ENCODE results near the gene SIN3B. TPM values are rescaled to one million over a fixed set of nuclear protein-coding genes. Genes with fewer than 3 reads are reported as not detected.
A peak's percentile ranks its signal among the peaks of the same experiment; 100 is the strongest.

SIN3B gene
- total RNA-seq, 6 donors from 2014 or later = 38.2 to 385 (median 63.5) TPM

- ATAC-seq (ENCODE audit: low FRiP score in 2 of 2) = no peak
- H3K27me3 ChIP-seq = no peaks in the 10 kb centered on the region
Observed at GRCh38 chr19:16837035-16837362, 7.8 kb downstream of the SIN3B start.

DNA sequence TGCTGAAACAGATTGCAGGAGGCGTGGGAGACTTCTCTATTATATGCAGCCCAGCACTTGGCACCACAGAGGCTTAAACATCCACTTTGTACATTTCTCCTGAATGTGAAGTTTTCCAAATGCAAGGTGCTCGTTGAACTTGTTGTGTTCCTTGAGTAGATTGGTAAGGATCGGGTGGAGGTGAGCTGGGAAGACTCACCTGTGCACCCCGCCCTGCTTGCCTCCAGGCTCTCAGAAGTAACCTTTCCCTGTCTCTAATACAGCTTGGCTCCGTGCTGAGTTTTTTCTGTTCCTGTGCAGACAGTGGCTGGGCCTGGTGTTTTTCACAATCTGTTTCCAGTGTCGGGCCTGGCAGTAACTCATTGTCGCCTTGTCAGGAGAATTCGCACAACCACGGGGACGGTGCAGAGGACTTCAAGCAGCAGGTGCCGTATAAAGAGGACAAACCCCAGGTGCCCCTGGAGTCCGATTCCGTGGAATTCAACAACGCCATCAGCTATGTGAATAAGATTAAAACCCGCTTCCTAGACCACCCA lies 12.3 kb downstream of the SIN3B start:
- Histone ChIP-seq H3K27me3 (no peaks in the 10 kb centered on the region), H3K4me1 (peaks cover 0 to 5% (median 0%) of the 10 kb centered on the region in 4 donors), H3K9me3 (no peaks in the 10 kb centered on the region), H3K27ac (no peak overlapping the region), H3K36me3 (peaks cover 10 to 97% (median 70%) of the 10 kb centered on the region in 4 donors), H3K4me3 (no peak overlapping the region)
- TF ChIP-seq, protein P1, sequence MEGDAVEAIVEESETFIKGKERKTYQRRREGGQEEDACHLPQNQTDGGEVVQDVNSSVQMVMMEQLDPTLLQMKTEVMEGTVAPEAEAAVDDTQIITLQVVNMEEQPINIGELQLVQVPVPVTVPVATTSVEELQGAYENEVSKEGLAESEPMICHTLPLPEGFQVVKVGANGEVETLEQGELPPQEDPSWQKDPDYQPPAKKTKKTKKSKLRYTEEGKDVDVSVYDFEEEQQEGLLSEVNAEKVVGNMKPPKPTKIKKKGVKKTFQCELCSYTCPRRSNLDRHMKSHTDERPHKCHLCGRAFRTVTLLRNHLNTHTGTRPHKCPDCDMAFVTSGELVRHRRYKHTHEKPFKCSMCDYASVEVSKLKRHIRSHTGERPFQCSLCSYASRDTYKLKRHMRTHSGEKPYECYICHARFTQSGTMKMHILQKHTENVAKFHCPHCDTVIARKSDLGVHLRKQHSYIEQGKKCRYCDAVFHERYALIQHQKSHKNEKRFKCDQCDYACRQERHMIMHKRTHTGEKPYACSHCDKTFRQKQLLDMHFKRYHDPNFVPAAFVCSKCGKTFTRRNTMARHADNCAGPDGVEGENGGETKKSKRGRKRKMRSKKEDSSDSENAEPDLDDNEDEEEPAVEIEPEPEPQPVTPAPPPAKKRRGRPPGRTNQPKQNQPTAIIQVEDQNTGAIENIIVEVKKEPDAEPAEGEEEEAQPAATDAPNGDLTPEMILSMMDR (IDR thresholded peaks at IDR 0.05) = no peak
- TF ChIP-seq EP300 (IDR thresholded peaks at IDR 0.05) (no peak), POLR2AphosphoS5 (IDR thresholded peaks at IDR 0.05) (no peak), POLR2A (IDR thresholded peaks at IDR 0.05) (no peak)
- ATAC-seq (ENCODE audit: low FRiP score in 2 of 2) (no peak), DNase-seq (no peak)
- WGBS, 2 donors = 88 to 93% methylated on average over 15 of the region's 15 CpGs

More at GRCh38 chr19:16837035-16837362, 7.8 kb downstream of the SIN3B start:
- no peak for DNase-seq
- Histone ChIP-seq H3K36me3 (peaks cover 0 to 96% (median 70%) of the 10 kb centered on the region in 4 donors), H3K4me3 (no peak overlapping the region), H3K27ac (peak overlapping the region in 1 of 4 donors; percentile 41), H3K4me1 (peaks cover 0 to 16% (median 4%) of the 10 kb centered on the region in 4 donors), H3K9me3 (no peaks in the 10 kb centered on the region)
- 85 to 92% methylated on average over 4 of the region's 4 CpGs for WGBS, 2 donors
- TF ChIP-seq, protein P1 (IDR thresholded peaks at IDR 0.05) = no peak
- TF ChIP-seq EP300 (IDR thresholded peaks at IDR 0.05) (no peak), POLR2AphosphoS5 (IDR thresholded peaks at IDR 0.05) (no peak), POLR2A (IDR thresholded peaks at IDR 0.05) (no peak)

- Histone ChIP-seq H3K36me3 (peaks cover 29 to 100% (median 75%) of the 10 kb centered on the region in 4 donors), H3K9me3 (no peaks in the 10 kb centered on the region), H3K27me3 (no peaks in the 10 kb centered on the region), H3K27ac (peak overlapping the region in 2 of 4 donors; percentile 28 to 64), H3K4me1 (peaks cover 0 to 9% (median 6%) of the 10 kb centered on the region in 4 donors), H3K4me3 (no peak overlapping the region)
- WGBS, 2 donors = 95 to 97% methylated on average over 10 to 16 of the region's 16 CpGs
- peak in 1 of 2 donors; percentile 12 for ATAC-seq (ENCODE audit: low FRiP score in 2 of 2)
- no peak for TF ChIP-seq POLR2A (IDR thresholded peaks at IDR 0.05)
- peak in 1 of 2 donors; percentile 55 for DNase-seq
Observed at GRCh38 chr19:16846901-16847300, 17.7 kb downstream of the SIN3B start.

- 79 to 97% methylated on average over 6 of the region's 6 CpGs for WGBS, 2 donors
- Histone ChIP-seq H3K27me3 (no peaks in the 10 kb centered on the region), H3K4me1 (peaks cover 0 to 9% (median 6%) of the 10 kb centered on the region in 4 donors), H3K27ac (peak overlapping the region in 2 of 4 donors; percentile 28 to 64), H3K36me3 (peaks cover 32 to 100% (median 75%) of the 10 kb centered on the region in 4 donors), H3K9me3 (no peaks in the 10 kb centered on the region), H3K4me3 (no peak overlapping the region)
- peak in 1 of 2 donors; percentile 50 for DNase-seq
- no peak for TF ChIP-seq EP300 (IDR thresholded peaks at IDR 0.05)
- ATAC-seq (ENCODE audit: low FRiP score in 2 of 2) = peak; percentile 32 to 73
Observed at GRCh38 chr19:16847430-16847829, 18.2 kb downstream of the SIN3B start.

GRCh38 chr19:16849168-16849567 lies 20.0 kb downstream of the SIN3B start:
- 69 to 86% methylated on average over 1 of the region's 1 CpG for WGBS, 2 donors
- peak overlapping the region in 2 of 4 donors; percentile 35 to 72 for H3K27ac ChIP-seq
- DNase-seq = no peak

More at GRCh38 chr19:16849168-16849567, 20.0 kb downstream of the SIN3B start:
- no peak for ATAC-seq (ENCODE audit: low FRiP score in 2 of 2)
- H3K4me1 ChIP-seq = peaks cover 0 to 9% (median 6%) of the 10 kb centered on the region in 4 donors
- no peaks in the 10 kb centered on the region for H3K9me3 ChIP-seq
- peaks cover 34 to 100% (median 79%) of the 10 kb centered on the region in 4 donors for H3K36me3 ChIP-seq
- TF ChIP-seq, protein P1 (IDR thresholded peaks at IDR 0.05) = no peak
- TF ChIP-seq EP300 (IDR thresholded peaks at IDR 0.05) = peak in 1 of 4 donors; percentile 70
- TF ChIP-seq POLR2AphosphoS5 (IDR thresholded peaks at IDR 0.05) = no peak
- TF ChIP-seq POLR2A (IDR thresholded peaks at IDR 0.05) = no peak
- H3K27me3 ChIP-seq = no peaks in the 10 kb centered on the region
- H3K4me3 ChIP-seq = no peak overlapping the region
